ENCODE results near the gene ERBB4.
"Not testable (repeated sequence)": the region's sequence is repeated elsewhere in the genome, so short reads cannot be mapped to it uniquely, and the experiment has no call there.

ERBB4 gene

DNA sequence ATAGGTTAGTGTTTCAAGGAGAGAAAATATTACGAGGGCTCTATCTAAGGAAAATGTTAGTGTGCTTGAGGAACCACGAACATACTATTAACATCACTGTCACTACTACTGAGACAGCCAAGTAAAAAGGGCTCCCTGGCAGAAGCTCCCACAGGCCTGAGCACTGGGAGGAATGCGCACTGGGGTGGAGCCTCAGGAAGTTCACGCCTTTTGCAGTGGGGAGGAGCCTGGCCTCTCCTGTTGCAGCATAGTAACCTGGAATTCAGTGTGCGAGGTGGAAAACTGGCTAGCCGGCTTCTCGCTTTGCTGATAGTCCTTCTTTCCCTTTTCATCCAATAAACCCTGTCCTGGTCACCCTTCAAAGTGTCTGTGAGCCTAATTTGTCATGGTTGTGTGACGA is 250.3 kb downstream of the ERBB4 start:
- DNase-seq = no peak

DNA sequence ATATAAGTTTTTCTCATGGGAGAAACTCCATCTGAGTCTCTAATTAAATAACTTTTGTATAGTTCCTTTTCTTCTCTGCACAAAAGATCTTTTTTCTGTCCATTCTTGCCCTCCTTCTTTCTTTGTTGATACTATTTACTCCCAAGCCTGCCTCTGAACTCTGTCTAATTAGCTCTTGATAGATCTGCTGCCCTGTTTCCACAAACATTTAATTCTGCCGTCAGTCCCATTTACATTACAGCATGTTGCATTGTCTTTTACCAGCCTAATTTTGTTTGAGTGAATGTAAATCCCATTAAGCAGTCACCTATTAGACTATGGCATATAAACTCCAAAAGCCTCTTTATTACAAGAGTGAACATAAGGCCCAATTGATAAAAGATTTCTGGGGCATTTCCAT is 254.4 kb downstream of the ERBB4 start:
- no peak for DNase-seq

DNA sequence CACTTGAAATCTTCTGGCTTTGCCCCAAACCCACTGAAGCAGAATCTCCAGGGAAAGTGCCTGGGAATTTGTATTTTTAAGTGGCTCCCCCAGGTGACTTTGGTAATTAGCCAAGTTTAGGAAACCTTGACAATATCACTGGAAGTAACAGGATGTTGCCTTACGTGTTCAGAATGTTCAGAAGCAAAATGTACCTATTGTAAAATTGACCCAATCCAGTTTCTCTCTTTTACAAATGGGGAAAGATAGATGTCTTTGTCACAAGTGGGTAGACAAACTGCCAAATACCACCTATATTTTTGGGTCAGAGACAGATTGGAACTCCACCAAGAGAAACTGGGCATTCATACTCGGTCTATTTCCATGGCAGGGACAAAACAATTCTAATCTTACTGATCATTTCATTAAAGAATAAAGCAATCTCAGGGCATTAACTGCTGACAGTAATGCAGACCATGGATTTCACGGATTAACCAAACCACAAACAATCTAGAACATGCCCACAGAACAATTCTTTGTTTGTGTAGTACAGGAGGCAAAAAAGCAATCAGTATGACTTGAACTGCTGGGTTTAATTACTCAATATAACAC is 255.8 kb downstream of the ERBB4 start:
- no peak for DNase-seq

DNA sequence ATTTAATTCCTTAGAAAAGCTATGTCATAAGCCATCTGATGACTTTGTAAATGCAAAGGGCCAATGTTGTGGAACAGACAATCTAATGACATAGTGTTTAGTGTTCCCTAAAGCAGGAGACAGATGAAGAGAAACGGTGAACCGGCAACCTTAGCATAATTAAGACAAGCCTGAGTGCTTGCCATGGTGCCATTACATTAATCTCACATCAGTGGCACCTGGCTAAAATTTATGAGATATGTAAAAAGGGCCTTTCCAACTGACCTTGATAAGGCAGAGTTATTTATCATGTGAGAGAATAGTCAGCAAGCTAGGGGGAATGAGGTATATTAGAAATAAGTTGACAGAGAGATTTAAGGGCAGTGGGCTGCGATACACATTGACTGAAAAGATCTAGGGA is 261.8 kb downstream of the ERBB4 start:
- DNase-seq = no peak

DNA sequence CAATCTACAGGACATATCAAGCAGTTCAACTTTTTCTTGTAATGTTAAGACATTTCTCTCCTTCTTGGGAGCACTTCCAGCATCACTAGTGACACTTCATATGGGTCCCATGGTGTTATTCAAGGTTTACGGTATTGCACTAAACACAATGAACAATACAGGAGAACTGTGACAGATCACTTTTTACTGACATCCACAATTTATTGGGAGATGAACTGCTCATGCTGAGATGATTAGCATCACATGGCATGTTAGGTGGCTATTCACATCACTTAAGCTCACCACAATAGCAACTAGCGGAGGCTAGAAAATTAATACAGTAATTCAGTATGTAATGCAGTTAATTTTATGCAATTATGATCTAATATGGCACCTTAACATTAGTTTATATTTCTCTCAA is 264.4 kb downstream of the ERBB4 start:
- DNase-seq = no peak

DNA sequence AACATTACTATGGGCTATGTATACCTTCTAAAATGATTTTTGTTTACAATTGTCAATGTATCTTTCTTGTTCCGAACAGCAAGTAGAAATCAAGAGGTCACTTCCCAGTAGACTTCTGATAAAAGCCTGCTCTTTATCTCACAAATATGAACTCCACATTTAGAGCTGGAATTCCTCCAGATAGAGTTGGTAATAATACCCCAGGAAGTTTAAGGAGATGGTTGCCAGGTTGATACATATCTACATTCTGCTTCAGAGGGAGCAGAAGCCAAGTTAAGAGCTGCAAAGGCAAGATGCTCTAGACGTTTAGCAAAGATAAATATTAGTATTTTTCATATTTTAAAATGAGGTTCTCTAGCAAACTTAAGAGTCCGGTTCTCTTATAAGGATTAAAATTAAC is 267.0 kb downstream of the ERBB4 start:
- no peak for DNase-seq

DNA sequence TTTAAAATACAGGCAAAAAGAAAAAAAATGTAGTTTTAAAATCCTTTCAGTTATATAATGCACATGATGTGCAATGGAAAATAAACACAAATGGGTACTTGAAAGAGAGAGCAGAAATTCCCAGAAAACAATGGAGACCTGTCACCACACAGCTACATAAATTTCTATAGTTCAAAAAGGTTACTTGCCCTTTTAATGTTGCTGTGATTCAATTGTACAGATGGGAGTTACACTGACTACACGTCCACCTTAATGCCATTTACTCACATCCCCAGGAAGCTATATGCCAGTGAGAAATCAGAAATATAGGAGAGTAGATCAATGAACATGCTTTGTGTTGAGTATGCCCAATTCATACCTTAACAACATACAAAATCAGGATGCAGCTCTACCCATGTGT is 269.6 kb downstream of the ERBB4 start:
- DNase-seq = no peak

DNA sequence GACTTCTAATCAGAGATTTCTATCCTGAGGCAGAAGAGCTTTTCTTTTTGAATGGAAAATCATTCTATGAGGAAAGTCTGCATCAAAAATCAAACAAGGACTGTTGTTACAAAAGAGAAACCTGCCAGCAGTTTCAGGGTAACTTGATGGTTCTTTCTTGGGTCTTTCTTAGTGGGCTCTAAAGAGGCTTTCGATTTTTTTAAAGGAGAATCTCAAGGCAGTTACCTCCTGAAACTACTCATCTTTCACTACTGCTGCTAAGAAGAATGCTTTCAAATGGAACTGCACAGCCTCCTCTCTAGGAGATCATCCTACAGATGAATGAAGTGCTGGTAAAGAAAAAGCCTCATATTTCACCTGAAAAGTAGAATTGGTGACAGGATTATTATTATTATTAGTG is 272.3 kb downstream of the ERBB4 start:
- no peak for DNase-seq

DNA sequence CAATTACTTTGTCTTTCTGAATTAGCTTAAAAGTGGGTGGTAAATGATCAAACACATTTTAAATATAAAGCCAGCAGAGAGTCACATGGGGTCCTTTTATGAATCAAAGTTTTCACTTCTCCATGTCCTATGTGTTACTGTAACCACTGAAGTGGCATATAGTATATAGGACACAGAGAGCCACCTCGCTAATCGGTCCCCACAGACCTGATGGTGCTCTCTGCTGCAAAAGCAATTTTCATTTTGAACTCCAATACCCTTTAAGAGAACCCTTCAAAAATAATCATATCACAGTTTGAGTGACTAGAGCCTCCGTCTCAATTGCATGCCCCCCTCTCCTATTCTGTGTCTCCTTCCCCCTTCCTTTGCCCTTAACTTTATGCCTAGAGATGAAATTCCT is 272.8 kb downstream of the ERBB4 start:
- DNase-seq = no peak

DNA sequence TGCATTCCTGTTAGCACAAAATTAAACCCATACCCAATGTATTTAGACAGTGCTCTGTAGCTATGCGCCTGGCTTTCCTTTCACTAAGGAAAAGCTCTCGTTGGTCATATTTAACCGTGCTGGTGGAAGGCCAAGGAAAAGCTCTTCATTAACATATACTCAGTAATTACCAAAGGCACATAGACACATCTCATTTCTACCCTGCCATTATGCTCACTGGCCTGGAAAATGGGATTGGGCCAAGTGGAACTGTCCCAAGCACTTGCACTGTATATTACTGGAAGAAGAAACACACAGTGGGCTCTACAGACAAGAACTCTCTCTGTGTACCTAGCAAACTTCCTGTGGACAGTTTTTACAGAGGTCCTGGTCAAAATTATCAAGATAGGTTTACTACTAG is 274.4 kb downstream of the ERBB4 start:
- DNase-seq = peak; percentile 15

DNA sequence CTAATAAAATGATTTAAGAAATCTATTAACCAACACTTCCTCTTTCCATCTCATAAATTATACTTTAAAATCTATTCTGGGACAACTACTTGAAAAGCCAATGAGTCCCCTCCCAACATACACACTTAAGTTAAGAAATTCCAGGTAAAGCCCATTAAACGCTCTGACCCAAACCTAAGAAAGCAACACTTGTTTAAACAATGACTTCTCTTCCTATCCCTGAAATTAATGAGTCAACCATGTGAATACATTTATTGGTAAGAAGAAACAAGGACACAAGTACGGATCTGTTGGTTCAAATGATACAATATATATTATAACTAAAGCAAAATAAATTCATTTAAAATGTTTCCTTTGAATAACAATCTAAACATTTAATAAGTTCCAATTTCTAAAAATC is 279.4 kb downstream of the ERBB4 start:
- DNase-seq = no peak

DNA sequence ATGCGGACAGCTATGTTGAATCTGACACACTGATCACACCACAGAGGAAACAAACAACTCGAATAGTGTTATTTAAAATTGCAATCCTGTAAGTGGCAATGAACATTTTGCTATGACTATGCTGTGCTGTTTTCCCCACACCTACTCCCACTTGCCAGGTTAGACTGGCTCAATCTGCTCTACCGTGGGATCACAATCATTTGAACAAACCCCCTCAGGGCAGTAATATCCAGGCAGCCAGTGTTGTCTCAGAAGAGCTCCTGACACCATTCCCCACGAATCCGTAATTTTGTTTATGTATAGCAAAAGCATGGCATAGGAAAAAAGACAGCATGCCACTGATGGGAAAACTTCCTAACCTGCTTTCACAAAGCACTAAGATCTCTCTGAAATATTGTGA is 284.3 kb downstream of the ERBB4 start:
- DNase-seq = no peak

DNA sequence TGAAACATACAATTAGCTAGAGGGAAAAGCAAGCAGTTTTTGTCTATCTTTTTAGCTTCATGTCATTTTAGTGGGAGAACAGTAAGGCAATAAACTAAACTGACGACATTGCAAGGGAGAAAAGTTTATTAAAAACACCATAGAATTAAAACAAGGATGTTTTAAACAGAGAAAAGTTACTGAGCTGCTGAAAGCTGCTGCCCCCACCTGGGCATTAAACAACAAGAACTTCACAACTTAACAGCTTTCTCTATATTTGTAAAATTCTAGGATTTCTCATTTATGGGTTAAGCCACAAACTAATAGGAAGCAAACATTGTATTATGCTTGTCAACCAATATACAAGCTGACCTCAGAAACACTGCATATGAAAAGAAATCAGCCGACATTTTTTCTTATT is 289.2 kb downstream of the ERBB4 start:
- DNase-seq = no peak

DNA sequence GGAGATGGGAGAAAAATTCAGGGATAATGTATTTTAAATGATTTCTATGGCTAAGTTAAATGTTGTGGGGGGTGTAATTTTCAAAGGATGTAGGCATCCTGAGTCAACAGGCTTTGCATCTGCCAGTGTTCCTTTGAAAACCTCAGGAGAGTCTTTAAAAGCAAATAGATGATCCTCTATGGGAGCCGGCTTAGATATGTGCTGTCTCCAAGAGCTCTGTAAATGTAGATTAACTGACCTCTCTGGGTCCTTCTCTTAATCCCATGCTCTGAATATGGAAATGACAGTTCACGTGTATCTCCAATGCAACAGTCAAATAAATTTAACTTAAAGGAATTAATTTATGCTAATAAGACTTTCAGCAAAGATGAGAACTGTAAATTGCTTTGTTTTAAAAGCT is 292.7 kb downstream of the ERBB4 start:
- DNase-seq = no peak

DNA sequence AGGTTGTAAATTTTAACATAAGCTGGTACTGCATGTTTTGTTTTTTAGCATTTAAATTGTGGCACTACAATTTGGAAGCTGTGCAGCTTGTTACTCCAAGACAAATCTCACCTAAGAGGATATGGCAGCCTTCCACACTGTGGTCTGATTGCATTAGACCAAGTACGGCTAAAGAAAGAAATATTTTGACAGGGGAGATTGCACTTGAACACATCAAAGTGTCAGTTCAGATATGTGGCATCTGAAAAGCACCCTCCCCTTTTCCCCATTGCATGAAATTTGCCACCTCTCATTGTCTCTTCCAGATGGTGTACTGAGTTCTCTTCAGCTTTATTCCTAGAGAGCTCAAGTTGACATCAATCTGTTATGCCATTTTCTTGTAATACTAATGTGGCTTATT is 295.9 kb downstream of the ERBB4 start:
- no peak for DNase-seq

DNA sequence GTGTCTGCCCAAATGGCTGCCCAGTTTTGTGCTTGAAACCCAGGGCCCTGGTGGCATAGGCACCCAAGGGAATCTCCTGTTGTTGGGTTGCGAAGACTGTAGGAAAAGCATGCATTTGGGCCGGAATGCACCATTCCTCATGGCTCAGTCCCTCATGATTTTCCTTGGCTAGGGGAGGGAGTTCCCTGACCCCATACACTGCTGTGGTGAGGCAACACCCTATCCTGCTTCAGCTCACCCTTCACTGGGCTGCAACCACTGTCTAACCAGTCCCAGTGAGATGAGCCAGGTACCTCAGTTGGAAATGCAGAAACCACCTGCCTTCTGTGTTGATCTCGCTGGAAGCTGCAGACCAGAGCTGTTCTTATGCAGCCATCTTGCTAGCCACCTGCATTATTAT is 300.4 kb downstream of the ERBB4 start:
- DNase-seq = not testable (repeated sequence)

DNA sequence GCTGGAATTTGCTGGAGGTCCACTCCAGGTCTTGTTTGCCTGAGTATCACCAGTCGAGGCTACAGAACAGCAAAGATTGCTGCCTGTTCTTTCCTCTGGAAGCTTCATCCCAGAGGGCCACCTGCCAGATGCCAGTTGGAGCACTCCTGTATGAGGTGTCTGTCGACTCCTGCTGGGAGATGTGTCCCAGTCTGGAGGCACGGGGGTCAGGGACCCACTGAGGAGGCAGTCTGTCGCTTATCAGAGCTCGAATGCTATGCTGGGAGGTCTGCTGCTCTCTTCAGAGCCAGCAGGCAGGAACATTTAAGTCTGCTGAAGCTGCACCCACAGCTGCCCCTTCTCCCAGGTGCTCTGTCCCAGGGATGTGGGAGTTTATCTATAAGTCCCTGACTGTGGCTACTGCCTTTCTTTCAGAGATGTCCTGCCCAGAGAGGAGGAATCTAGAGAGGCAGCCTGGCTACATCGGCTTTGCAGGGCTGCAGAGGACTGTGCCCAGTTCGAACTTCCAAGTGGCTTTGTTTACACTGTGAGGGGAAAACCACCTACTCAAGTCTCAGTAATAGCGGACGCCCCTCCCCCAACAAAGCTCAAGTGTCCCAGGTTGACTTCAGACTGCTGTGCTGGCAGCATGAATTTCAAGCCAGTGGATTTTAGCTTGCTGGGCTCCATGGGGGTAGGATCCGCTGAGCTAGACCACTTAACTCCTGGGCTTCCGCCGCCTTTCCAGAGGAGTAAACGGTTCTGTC is 301.1 kb downstream of the ERBB4 start:
- no peak for DNase-seq

DNA sequence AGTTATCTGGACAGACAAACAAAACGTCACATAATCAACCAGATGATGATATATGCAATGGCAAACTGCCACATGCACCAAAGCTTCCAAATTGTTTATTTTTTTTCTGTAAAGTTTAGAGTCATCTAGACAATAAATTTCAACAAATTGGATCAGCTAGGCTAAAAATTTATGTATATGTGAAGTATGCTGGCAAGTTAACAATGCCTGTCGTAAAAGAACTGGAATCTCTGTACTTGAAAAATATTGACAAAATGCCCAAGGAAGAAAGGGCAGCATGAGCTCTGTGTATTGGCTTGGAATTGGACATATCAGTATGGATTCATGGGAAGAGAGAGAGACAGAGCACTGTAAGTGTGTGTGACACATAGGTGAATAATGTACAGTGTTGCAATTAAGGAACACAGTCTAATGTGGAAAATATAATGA is 309.8 kb downstream of the ERBB4 start:
- no peak for DNase-seq

DNA sequence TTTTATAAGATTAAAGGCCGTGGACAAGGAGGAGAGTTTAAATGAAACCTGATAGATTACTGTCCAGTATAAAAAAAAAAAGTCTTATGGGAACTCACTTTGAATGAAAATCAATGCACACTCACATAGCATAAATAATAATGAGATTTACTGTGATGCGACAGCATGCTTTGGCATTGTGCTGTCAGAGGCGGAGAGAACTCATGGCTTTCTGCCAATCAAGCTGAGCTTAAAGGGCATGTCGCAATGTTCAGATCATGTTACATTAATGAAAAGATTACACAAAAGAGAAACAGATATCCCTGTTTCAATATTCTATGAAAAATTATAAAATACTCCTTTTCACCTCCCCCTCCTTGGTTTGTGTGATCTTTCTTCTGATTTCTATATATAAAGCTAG is 310.8 kb downstream of the ERBB4 start:
- no peak for DNase-seq

DNA sequence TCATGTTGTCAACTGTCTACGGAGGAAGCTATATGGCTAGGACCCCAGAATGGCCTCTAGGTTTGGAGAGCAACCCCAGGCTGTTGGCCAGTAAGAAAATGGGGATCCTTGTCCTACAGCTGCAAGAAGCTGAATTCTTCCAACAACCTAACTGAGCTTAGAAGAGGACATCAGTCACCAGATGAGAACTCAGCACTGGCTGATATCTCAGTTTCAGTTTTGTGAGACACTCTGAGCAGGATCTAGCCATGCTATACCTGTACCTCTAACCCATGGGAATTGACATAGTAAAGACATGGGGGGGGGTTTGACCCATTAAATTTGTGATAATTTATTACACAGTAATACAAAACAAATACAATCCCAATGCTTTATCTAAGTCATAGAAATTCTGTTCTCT is 312.5 kb downstream of the ERBB4 start:
- no peak for DNase-seq

DNA sequence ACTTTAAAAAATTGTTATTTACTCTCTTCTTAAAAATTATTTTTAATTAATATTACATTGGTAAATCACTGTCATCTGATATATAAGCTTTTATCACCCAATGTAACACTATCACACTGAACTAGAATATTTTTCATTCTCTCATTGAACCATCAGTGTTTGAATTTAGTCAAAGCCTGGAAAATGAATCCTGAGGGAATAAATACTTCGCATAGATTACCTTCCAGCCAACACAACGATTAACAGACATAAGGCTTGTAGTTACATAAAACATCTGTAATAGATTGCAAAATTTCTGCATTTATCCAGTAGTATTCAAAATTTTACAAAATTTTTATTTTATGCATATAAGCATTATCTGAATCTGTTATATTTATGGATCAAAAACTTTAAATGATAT is 314.9 kb downstream of the ERBB4 start:
- no peak for DNase-seq

DNA sequence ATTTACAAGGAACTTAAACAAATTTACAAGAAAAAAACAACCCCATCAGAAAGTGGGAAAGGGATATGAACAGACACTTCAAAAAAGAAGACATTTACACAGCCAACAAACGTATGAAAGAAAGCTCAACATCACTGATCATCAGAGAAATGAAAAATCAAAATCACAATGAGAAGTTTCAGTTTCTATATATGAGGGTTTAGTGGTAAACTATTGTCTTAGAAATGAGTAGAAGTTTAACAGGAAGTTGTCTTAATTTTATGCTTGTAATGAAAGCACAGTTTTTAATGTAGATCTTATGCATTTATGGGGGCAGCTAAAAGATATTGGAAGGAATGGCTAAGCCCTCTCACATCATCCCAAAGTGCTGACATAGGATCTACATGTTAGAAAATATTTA is 325.4 kb downstream of the ERBB4 start:
- DNase-seq = no peak

DNA sequence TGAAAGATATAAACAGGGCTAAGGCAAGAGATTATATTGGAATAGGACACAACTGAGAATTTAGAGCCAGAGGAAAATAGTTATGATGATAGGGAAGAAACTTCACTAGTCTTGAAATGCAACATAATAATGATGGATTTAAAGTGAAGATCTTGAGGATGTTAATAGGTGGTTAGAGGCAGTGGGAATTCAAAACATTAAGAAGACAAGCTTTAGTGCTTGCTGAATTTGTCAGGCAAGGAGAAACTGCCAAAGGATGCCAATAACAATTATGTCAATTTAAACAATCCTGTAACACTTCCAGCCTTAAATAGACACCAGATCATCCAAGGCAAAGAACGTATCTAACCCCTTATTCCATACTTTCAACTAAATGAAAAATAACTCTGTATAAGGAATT is 330.1 kb downstream of the ERBB4 start:
- no peak for DNase-seq

DNA sequence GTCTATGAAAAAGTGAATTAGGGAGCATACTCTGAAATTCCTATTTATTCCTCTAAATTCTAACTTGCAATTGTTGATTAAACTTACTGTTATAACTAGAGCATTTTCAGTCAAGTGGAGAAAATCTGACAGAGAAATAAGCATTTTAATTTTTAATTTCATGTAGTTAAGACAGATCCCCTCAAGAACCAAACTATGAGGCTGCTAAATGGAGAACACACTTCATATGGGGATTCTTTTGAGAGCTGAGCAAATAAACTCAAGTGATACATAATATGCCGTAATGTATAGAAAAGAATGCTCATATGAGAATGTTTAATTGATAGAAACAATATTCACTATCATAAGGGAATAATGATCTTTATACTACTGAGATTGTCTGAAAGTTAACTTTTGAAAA is 340.8 kb downstream of the ERBB4 start:
- no peak for DNase-seq

DNA sequence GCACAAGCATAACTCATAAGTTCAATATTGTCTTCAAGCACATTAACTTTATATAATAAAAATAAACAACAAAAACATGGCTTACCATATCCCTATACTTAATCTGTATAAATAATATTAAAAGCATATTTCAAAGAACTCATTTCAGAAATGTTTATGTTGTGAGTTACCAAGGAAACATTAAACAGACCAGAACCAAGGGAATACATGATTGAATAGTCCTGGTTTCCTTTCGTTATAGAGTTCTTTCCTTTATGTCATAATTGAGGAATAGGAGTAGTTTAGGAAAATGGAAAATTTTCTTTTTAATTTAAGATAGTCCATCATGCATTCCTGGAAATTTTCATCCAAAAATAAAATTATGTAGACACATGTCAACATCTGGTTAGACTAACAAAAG is 343.0 kb downstream of the ERBB4 start:
- no peak for DNase-seq
